H1 (cell line): ENCODE data around the gene PPP2R2C. TPM values are rescaled to one million over a fixed set of nuclear protein-coding genes. Genes with fewer than 3 reads are reported as not detected.

Source experiments
- USF2 ChIP-seq: IDR thresholded peaks from 2 replicates; pipeline ENCODE4 v1.6.1; 2011; ENCODE audit warnings: low read length, improper control_type of control experiment
- polyA plus RNA-seq, 7 experiments: library from polyadenylated mRNA; depleted of rRNA in 3 of 7; stranded (reverse) in 5 of 7; unstranded in 2 of 7; fragments of >200 nt in 5 of 7; fragments of 200-250 nt in 2 of 7; gene quantifications; 1 replicate in 5 of 7; 2 replicates in 1 of 7; 4 replicates in 1 of 7; pipeline versions ENCODE4 v1.2.1 to v1.2.3, GENCODE V29; 2011 to 2013; ENCODE audit warnings: missing spikeins in 2 of 7, mixed read lengths in 2 of 7
- total RNA-seq: library from RNA; stranded (reverse); fragmentation: NEBNext Ultra II Directional; extraction: Animal tissue kit (Norgen Biotek cat#: 25700); gene quantifications from 2 replicates; pipeline ENCODE4 v1.2.1, GENCODE V29; 2021

PPP2R2C gene
- total and polyA plus RNA-seq, 2 of the 8 experiments (the other 6 are each of a cell fraction or from before 2014, with no cell fraction given): 6.4 TPM

GRCh38 chr4:6517171-6517570 lies 44.8 kb upstream of the PPP2R2C start (continued):
- no peak for TF ChIP-seq USF2
